GM12878 (cell line): ENCODE measurements around the gene C1QTNF9B. TPM values are rescaled to one million over a fixed set of nuclear protein-coding genes. Genes with fewer than 3 reads are reported as not detected.

Source experiments
- ATAC-seq: fragments of 200-7000 bp; cut with Tn5 transposase; 3 replicates; pipeline ENCODE4 v1.9.1; 2020; ENCODE audit warnings: mild to moderate bottlenecking, moderate library complexity
- BruUV-seq: library from RNA; stranded (reverse); fragments of 400-500 nt; replicated peaks from 2 replicates; lab custom pipeline; 2021; lab: Mats Ljungman, UMichigan
- CTCF ChIA-PET: fragments of 300-600 bp; sonication (Branson Sonifier 250); formaldehyde crosslinking; extraction: SDS; loops from one replicate; lab custom pipeline; 2021; ENCODE audit warnings: inconsistent platforms; lab: Yijun Ruan, JAX
- POLR2A ChIA-PET: fragments of 350-600 bp; formaldehyde crosslinking; extraction: SDS; loops from one replicate; lab custom pipeline; 2021; ENCODE audit warnings: inconsistent platforms; lab: Charles Lee
- RAD21 ChIA-PET: fragments of 300-600 bp; sonication (Branson Sonifier 250); formaldehyde crosslinking; loops from one replicate; lab custom pipeline; 2023; ENCODE audit warnings: antibody characterized with exemption; ENCODE audit not compliant: unreplicated experiment; lab: Charles Lee
- SMC1A ChIA-PET: fragments of 300-600 bp; sonication (Branson Sonifier 250); formaldehyde crosslinking; loops from one replicate; lab custom pipeline; 2023; ENCODE audit not compliant: unreplicated experiment, uncharacterized antibody; lab: Charles Lee
- DNase-seq: peaks from one replicate; pipeline ENCODE4 v3.0.0-alpha.2; 2011; ENCODE audit warnings: low read depth, low spot score
- FAIRE-seq: peaks from 3 replicates; lab custom pipeline; 2011; peaks lifted over from hg19 to GRCh38; lab: Jason Lieb, UNC
- H2AFZ ChIP-seq: 2 replicates; pipeline ENCODE4 v1.6.0; 2011; ENCODE audit warnings: low read depth, low read length, control low read depth; ENCODE audit not compliant: control insufficient read depth
- H3K27ac ChIP-seq: 2 replicates; pipeline ENCODE4 v1.5.1; 2011; ENCODE audit warnings: control low read depth; ENCODE audit not compliant: control insufficient read depth, insufficient read depth
- H3K27me3 ChIP-seq, 2 experiments: replicated peaks in 1 of 2; 2 replicates each; pipeline versions ENCODE4 v1.6.0 to v1.6.1; 2011; ENCODE audit warnings: low read length in 1 of 2; ENCODE audit not compliant: control insufficient read depth in 2 of 2, insufficient read depth in 2 of 2
- H3K36me3 ChIP-seq, 2 experiments: 2 replicates each; pipeline ENCODE4 v1.5.1; 2011; ENCODE audit warnings: low read length in 1 of 2; ENCODE audit not compliant: control insufficient read depth in 2 of 2, insufficient read depth in 2 of 2
- H3K4me1 ChIP-seq: 2 replicates; pipeline ENCODE4 v1.6.1; 2011; ENCODE audit warnings: mild to moderate bottlenecking, low read length, moderate library complexity, mixed read lengths; ENCODE audit not compliant: control insufficient read depth, insufficient read depth
- H3K4me2 ChIP-seq: 2 replicates; pipeline ENCODE4 v1.6.0; 2011; ENCODE audit warnings: control low read depth; ENCODE audit not compliant: control insufficient read depth, insufficient read depth
- H3K4me3 ChIP-seq: fragments of 200-600 bp; sonication (generic); 2 replicates; pipeline ENCODE4 v1.5.1; 2016
- H3K79me2 ChIP-seq: 2 replicates; pipeline ENCODE4 v1.6.0; 2011; ENCODE audit warnings: low read length; ENCODE audit not compliant: control insufficient read depth, insufficient read depth
- H3K9ac ChIP-seq: 2 replicates; pipeline ENCODE4 v1.8.0; 2011; ENCODE audit warnings: low read length, control low read depth, mixed read lengths; ENCODE audit not compliant: control insufficient read depth, insufficient read depth
- H3K9me3 ChIP-seq: replicated peaks from 3 replicates; pipeline ENCODE4 v1.5.1; 2011; ENCODE audit warnings: mild to moderate bottlenecking, low read length; ENCODE audit not compliant: control insufficient read depth, insufficient read depth
- H4K20me1 ChIP-seq: 2 replicates; pipeline ENCODE4 v1.6.0; 2011; ENCODE audit not compliant: control insufficient read depth, insufficient read depth
- CREM ChIP-seq: IDR thresholded peaks from 2 replicates; pipeline ENCODE4 v1.6.1; 2014; ENCODE audit warnings: antibody characterized with exemption, low read depth
- FOXM1 ChIP-seq: IDR thresholded peaks from 2 replicates; pipeline ENCODE4 v1.6.1; 2012; ENCODE audit warnings: low read depth, mild to moderate bottlenecking, inconsistent platforms, low read length, moderate library complexity
- WGBS: methylation state at CpG from one replicate; pipeline ENCODE4 v1.1.6; 2016; ENCODE audit warnings: low lambda C conversion rate; ENCODE audit not compliant: insufficient replicate concordance, insufficient coverage; ENCODE audit errors: missing lambda C conversion rate; 5-methylcytosine and 5-hydroxymethylcytosine counted together
- in situ Hi-C: fragments of 300-500 bp; cut with MboI; formaldehyde crosslinking; loops from 9 replicates; pipeline ENCODE4 v1.14.3; 2018; ENCODE audit warnings: mixed read lengths
- intact Hi-C: fragments of 100-400 bp; cut with micrococcal nuclease; formaldehyde crosslinking; loops from one replicate; pipeline ENCODE4 v1.14.2; 2022; ENCODE audit not compliant: unreplicated experiment
- polyA plus RNA-seq, 11 experiments: library from polyadenylated mRNA; depleted of rRNA in 4 of 11; unstranded in 6 of 11; stranded (reverse) in 5 of 11; fragments of >200 nt; fragmentation: Nextera tagmentation in 4 of 11; fragmentation: Illumina TruSeq in 1 of 11; extraction: Ambion mirVana in 4 of 11; extraction: Trizol in 1 of 11; gene quantifications; 1 replicate in 1 of 11; 2 replicates in 10 of 11; pipeline versions ENCODE4 v1.2.1 to v1.2.3, GENCODE V29; 2011 to 2016; ENCODE audit warnings: inconsistent platforms in 2 of 11, missing spikeins in 2 of 11, low read depth in 1 of 11
- total RNA-seq, 4 experiments: library from RNA; depleted of rRNA in 3 of 4; stranded (reverse); fragments of >200 nt in 3 of 4; fragmentation: Illumina TruSeq in 1 of 4; extraction: Trizol in 1 of 4; gene quantifications; 2 replicates each; pipeline versions ENCODE4 v1.2.1 to v1.2.3, GENCODE V29; 2013 to 2021
- TF ChIP-seq, protein P1 (sequence below): fragments of 450-650 bp; formaldehyde crosslinking; IDR thresholded peaks from 2 replicates; pipeline ENCODE4 v1.4.0; 2022; ENCODE audit warnings: mild to moderate bottlenecking, moderate library complexity

The C1QTNF9B gene
- total and polyA plus RNA-seq, 10 of the 15 experiments (the other 5 are each of a cell fraction or from before 2014, with no cell fraction given), result 0.10 to 0.48 (median 0.32) TPM; not detected in 6

DNA sequence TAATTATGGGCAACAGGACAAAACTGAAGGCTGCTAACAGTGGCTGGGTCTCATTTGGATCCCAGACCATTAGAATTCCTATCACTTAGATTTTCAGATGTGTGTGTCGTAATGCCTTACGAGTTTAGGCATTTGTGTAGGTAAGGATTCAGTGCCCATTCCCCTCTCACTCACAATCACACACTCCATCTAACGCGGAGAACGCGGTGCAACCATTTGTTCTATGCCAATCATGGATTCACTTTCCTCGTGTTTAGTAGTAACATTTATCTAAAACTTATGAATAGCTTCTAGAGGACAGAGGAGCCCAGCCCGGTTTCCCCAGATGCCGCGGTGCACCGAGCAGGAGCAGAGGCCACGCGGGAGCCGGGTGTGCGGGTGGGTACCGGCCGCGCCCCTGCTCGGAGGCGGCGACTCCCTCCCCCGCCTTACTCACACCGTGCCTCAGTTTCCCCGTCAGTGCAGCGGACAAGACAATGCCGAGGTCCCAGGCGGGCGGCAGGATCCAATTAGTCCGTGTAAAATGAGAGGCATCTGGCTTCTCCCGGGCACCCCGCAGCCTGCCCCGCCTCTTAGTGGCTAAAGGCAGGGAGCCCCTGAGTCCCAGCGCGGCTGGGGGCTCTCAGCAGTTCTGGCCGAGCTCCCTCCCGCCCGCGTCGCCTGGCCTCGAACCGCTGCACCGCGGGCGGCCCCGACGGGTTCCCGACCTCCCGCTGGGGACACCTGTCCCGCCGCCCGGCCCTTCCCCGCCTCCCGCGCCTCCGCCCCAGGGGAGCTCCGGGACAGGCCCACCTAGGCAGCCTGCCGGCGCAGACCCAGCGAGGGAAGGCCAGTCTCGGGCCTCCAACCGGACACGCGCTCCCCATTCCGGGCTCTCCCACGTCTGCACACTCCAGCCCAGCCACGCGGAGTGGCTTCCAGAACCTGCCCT, 5.9 kb upstream of the C1QTNF9B start:
- FAIRE-seq, result no peak
- no peak for DNase-seq
- SMC1A ChIA-PET, result no interaction called here
- Histone ChIP-seq H3K9ac (no peak overlapping the region), H3K4me3 (no peak overlapping the region), H3K36me3 (no peaks in the 10 kb centered on the region), H3K27ac (no peak overlapping the region), H2AFZ (no peak overlapping the region), H3K4me2 (no peak overlapping the region), H3K27me3 (peaks cover 0 to 11% of the 10 kb centered on the region in 2 experiments; a peak in 2 of 4 replicates), H3K9me3 (no peaks in the 10 kb centered on the region), H3K4me1 (no peaks in the 10 kb centered on the region), H4K20me1 (no peaks in the 10 kb centered on the region), H3K79me2 (no peaks in the 10 kb centered on the region)
- POLR2A ChIA-PET, result no interaction called here
- no TSS peak for BruUV-seq
- intact Hi-C loops, result no loop called here
- CTCF ChIA-PET, result interaction anchor here (1.6 to 1.9 kb wide), 2 partner anchors 14 to 120 kb away, joined by 4 to 5 read pairs; partner anchors contain the start of gene MIPEP
- TF ChIP-seq FOXM1 (no peak), CREM (no peak)
- TF ChIP-seq, protein P1, sequence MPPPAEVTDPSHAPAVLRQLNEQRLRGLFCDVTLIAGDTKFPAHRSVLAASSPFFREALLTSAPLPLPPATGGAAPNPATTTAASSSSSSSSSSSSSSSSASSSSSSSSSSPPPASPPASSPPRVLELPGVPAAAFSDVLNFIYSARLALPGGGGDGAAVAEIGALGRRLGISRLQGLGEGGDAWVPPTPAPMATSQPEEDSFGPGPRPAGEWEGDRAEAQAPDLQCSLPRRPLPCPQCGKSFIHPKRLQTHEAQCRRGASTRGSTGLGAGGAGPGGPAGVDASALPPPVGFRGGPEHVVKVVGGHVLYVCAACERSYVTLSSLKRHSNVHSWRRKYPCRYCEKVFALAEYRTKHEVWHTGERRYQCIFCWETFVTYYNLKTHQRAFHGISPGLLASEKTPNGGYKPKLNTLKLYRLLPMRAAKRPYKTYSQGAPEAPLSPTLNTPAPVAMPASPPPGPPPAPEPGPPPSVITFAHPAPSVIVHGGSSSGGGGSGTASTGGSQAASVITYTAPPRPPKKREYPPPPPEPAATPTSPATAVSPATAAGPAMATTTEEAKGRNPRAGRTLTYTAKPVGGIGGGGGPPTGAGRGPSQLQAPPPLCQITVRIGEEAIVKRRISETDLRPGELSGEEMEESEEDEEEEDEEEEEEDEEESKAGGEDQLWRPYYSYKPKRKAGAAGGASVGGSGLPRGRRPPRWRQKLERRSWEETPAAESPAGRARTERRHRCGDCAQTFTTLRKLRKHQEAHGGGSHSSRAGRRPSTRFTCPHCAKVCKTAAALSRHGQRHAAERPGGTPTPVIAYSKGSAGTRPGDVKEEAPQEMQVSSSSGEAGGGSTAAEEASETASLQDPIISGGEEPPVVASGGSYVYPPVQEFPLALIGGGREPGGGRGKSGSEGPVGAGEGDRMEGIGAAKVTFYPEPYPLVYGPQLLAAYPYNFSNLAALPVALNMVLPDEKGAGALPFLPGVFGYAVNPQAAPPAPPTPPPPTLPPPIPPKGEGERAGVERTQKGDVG, result no peak
- 25% methylated on average over 47 of the region's 67 CpGs for WGBS
- no peak for ATAC-seq
- RAD21 ChIA-PET, result interaction anchor here (0.5 kb wide), 1 partner anchor 251 kb away, joined by 3 read pairs; no protein-coding TSS in a partner anchor
- in situ Hi-C loops, result no loop called here
